H4 (cell line): ENCODE measurements around the gene GSE1. TPM values are rescaled to one million over a fixed set of nuclear protein-coding genes. Genes with fewer than 3 reads are reported as not detected.
A peak's percentile ranks its signal among the peaks of the same experiment; 100 is the strongest.

ENCODE experiments used
- DNase-seq: peaks from one replicate; pipeline ENCODE4 v3.0.0-alpha.2; 2015; ENCODE audit warnings: low spot score
- total RNA-seq: library from RNA; depleted of rRNA; stranded (reverse); fragments of >200 nt; shearing (Covaris generic); gene quantifications from 2 replicates; pipeline ENCODE4 v1.2.3, GENCODE V29; 2014

The GSE1 gene
- total RNA-seq, 1 experiment from 2014 or later, result 11.9 TPM

DNA sequence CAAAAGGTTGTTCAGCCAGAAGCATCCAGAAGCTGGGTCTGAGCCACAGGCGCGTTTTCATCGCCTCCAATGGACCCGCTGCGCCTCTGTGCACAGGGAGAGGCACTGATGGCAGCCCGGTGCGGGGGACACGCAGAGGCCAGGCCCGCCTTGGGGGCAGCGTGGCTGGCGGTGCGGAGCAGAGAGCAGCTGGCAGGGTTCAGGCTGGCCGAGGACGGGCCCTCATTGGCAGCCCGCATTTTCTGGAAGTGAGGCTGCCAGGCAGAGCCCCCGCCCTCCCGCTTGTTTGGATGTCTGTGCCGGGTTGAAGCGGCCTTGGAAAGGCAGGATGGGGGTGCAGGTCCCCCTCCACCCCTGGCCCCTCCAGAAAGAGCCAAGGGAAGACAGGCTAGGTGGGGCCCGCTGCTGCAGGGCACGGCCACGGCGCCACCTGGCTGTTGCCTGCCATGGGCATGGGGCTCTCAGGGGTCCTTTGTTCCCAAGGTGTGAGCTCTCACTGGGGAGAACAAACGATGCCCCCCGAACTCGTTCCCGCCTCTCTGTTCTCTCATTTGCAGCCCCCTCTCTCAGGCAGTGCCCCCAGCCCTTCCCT is 18.8 kb downstream of the GSE1 start:
- no peak for DNase-seq

DNA sequence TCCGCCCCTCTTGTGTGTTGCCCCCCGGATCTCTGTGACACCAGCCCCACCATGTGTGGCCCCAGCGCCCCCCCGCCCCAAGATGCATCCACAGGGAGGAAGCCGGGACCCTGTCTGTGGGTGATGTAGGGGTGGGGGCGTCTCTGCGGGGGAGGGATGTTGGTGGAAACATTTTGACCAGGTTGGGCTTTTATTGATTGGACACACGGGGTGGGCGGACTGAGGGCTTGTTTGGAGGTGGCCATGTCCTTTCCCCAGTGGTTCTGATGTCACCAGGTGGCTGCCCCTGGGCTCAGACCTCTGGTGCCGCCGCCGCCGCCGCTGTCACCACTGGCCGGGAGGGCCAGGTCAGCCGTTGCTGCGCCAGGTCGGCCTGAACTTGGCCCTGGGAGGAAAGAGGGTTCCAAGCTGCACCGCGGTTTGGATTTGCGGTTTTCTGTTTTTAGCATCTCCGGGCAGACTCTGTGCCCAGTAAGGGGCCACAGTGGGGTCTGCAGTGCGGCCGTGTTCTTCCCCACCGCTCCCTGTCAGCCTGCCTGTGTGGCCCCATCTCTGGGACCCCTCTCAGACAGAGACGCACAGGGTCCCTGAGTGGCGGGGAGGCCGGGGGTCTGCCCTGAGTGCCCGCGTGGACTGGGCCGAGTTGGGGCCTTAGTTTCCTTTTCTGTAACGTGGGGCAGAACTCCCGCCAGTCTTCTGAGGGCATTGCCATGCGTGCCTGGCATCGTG is 19.8 kb downstream of the GSE1 start:
- DNase-seq, result no peak

- DNase-seq, result no peak
Observed at GRCh38 chr16:85633438-85633743, 20.3 kb downstream of the GSE1 start.

DNA sequence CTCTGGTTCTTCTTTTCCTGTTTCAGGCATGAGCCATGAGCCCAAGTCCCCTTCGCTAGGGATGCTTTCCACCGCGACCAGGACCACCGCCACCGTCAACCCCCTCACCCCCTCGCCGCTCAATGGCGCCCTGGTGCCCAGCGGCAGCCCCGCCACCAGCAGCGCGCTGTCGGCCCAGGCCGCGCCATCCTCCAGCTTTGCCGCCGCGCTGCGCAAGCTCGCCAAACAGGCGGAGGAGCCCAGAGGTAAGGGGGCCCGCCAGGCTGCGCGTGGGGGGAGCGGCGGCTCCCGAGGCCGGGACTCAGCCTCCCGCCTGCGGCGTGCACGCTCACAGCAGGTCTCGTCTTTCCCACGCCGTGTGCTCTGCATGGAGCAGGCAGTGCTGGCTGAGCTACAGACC is 20.8 kb downstream of the GSE1 start:
- DNase-seq, result no peak

DNA sequence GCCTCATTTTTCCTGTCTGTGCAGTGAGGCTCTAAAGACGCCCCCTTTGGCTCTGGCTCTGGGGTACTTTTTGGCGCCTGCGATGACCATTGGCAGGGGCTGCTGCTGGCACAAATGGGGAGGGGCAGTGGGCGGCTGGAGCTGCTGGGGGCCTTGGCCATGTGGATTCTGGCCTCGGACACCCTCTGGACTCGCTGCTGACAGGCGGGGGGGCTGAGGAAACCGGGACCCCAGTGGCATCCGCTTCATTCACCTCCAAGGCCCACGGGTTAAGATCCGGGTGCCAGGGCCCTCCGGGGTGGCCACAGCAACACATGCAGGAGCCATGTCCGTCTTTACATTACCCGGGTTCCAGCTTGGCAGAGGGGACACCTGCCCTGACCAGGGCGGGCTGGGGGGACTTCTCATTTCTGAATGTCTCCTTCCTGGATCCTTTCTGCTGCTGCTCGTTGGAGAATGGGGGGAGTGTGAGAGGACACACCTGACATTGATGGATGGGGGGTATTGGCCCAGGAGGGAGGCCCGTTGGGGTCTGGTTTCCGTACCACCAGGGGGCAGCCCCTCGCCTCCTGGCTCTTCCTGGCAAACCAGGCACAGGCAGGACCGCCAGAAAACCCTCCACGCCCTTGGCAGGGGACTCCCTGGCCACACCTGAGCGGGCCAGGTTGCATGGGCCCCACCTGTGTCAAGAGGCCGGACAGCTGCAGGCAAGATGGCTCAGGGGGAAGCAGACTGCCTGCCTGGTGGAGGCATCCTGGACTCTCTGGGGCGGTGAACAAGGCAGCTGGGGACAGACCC is 21.8 kb downstream of the GSE1 start:
- DNase-seq, result no peak

DNA sequence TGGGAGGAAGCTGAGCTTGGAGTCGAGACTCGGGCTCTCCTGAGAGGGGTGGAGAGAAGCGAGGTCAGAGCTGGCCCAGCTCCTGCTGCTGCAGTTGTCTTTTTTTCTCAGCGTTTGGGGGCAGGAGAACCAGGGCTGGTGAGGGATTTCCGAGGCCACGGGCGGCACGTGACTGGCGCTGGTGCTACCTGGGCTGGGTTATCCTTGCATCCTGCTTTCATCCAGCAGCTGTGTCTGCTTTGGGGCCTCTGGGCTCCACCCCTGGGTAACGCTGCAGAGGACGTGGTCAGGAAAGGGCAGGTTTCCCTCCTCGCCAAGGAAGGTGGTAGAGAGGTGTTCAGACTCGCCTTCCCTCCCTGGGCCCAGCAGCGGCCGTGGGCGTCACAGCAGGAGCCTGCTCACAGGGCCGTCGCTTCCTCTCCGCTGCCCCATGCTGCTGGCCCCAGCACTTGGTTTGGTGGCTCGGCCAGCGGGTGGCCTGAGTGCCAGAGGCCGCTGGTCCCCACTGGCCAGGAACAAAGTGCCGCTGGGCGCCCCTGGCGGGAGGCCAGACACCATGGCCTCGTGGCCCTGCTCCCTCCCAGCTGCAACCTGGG is 22.5 kb downstream of the GSE1 start:
- DNase-seq, result no peak

GRCh38 chr16:85636234-85636812 is 23.2 kb downstream of the GSE1 start:
- DNase-seq, result no peak

- no peak for DNase-seq
Observed at GRCh38 chr16:85637061-85637807, 24.1 kb downstream of the GSE1 start.

GRCh38 chr16:85637808-85638647 is 24.9 kb downstream of the GSE1 start:
- DNase-seq, result no peak

- DNase-seq, result no peak
Observed at GRCh38 chr16:85638695-85639409, 25.7 kb downstream of the GSE1 start.

- DNase-seq, result no peak
Observed at GRCh38 chr16:85639529-85640253, 26.6 kb downstream of the GSE1 start.

DNA sequence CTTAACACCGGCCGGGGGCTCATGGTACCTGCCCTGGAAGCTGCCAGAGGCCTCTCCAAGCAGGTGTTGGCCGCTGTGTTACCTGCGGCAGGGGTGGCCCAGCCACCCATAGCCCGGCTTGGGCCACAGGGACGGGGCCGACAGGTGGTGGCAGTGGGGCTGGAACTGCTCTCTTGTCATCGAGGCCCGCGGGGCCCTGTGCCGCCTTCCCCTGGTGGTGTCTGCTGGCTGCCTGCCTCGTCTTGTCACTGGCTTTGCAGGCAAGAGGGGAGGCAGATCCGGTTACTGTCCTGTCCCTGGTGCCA is 27.1 kb downstream of the GSE1 start:
- no peak for DNase-seq

GRCh38 chr16:85640585-85640984 is 27.5 kb downstream of the GSE1 start:
- DNase-seq, result no peak

GRCh38 chr16:85641305-85641704 is 28.2 kb downstream of the GSE1 start:
- DNase-seq, result no peak

GRCh38 chr16:85641776-85642176 is 28.7 kb downstream of the GSE1 start:
- DNase-seq, result peak; percentile 28

DNA sequence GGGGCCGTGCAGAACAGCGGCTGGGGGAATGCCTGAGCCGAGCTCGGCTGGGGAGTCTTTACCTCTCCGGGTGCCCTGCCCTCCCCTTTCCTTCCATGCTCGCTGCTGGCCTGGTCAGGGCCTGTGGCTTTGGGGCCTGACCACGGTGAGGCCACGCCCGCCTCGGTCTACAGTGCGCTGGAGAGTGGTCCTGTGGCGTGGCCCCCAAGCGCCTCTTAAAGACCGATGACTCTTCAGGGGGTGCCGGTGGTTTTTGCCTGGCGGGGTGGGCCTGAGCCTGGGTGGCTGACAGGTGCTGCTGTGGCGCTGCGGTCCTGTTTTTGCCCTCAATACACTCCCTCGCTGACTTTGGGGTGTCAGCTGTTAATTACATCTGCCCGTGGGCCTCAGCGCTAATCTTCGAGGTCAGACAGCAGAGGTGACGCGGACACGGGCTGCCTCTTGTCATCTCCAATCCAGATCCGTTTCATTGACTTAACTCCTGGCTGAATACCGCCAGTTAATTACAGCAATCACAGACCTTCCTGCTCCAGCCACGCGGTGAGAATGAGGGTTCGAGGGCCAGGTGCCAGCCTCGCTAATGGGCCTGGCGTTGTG is 29.7 kb downstream of the GSE1 start:
- no peak for DNase-seq

DNA sequence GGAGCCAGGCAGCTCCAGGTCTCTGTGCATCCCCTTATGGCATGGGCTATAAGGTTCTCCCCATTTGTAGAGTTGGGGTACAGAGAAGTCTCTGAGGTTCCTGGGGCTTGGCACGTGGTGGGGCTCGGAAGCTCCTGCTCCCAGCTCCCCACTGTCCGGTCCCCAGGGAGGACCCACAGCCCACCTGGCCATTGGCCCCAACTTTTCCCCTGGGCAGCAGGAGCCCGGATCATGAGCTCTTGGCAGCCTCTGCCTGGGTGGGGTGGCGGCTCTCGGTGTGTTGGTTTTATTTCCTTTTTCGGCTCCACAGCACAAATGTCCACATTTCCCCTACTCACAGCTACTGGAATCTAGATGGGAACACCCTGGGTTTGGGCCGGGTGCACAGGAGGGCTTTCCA is 30.5 kb downstream of the GSE1 start:
- no peak for DNase-seq

GRCh38 chr16:85644093-85644712 is 31.1 kb downstream of the GSE1 start:
- no peak for DNase-seq
